Small intestine (tissue), 7 donors: ENCODE data around the gene TMEM79. TPM values are rescaled to one million over a fixed set of nuclear protein-coding genes. Genes with fewer than 3 reads are reported as not detected.
A peak's percentile ranks its signal among the peaks of the same experiment; 100 is the strongest.

Experiments used
- DNase-seq, 2 donors: peaks; one replicate each; pipeline versions ENCODE4 v3.0.0 to v3.0.0-alpha.2; 2013
- FAIRE-seq: peaks from 2 replicates; lab custom pipeline; 2012; peaks lifted over from hg19 to GRCh38; lab: Jason Lieb, UNC
- H3K27ac ChIP-seq, 3 donors: one replicate each; pipeline ENCODE4 v1.5.1; 2013; ENCODE audit warnings: low read length in 2 of 3, mild to moderate bottlenecking in 2 of 3, control low read depth in 1 of 3, inconsistent platforms in 1 of 3, low read depth in 1 of 3, moderate library complexity in 1 of 3
- H3K27me3 ChIP-seq, 3 donors: one replicate each; pipeline ENCODE4 v1.6.1; 2013; ENCODE audit warnings: low read length in 3 of 3, inconsistent platforms in 1 of 3; ENCODE audit not compliant: control insufficient read depth in 3 of 3, insufficient read depth in 3 of 3
- H3K36me3 ChIP-seq, 3 donors: one replicate each; pipeline ENCODE4 v1.6.1; 2013; ENCODE audit warnings: low read length in 3 of 3, inconsistent platforms in 1 of 3, low read depth in 1 of 3, mild to moderate bottlenecking in 1 of 3, moderate library complexity in 1 of 3; ENCODE audit not compliant: control insufficient read depth in 3 of 3, insufficient read depth in 2 of 3
- H3K4me1 ChIP-seq, 3 donors: one replicate each; pipeline ENCODE4 v1.6.1; 2013; ENCODE audit warnings: low read length in 2 of 3, inconsistent platforms in 1 of 3, low read depth in 1 of 3, mild to moderate bottlenecking in 1 of 3, moderate library complexity in 1 of 3; ENCODE audit not compliant: control insufficient read depth in 3 of 3, insufficient read depth in 2 of 3
- H3K4me3 ChIP-seq, 3 donors: one replicate each; pipeline ENCODE4 v1.5.1; 2013; ENCODE audit warnings: low read length in 3 of 3, control low read depth in 1 of 3, inconsistent platforms in 1 of 3, low read depth in 1 of 3, mild to moderate bottlenecking in 1 of 3, moderate library complexity in 1 of 3
- H3K9me3 ChIP-seq, 2 donors: one replicate each; pipeline ENCODE4 v1.6.1; 2013; ENCODE audit warnings: low read depth in 1 of 2, low read length in 1 of 2; ENCODE audit not compliant: control insufficient read depth in 2 of 2, insufficient read depth in 1 of 2
- WGBS, 3 donors: extraction: QIAGEN DNeasy Blood & Tissue Kit; methylation state at CpG; one replicate each; pipeline ENCODE4 v1.1.7; 2013; 5-methylcytosine and 5-hydroxymethylcytosine counted together
- polyA plus RNA-seq, 4 donors: library from polyadenylated mRNA; stranded (reverse) in 3 of 4; unstranded in 1 of 4; fragments of 200-250 nt in 3 of 4; fragments of 120-200 nt in 1 of 4; gene quantifications; one replicate each; pipeline versions ENCODE4 v1.2.1 to v1.2.3, GENCODE V29; 2013
- donor health status: healthy with polysubstance abuse.
- donor health status: control.
- donor health status: control.
- donor health status: Bipolar disorder and iron deficiency.
- donor health status: healthy.

The TMEM79 gene
- polyA plus RNA-seq, 4 donors: 2.2 to 8.3 (median 4.6) TPM

DNA sequence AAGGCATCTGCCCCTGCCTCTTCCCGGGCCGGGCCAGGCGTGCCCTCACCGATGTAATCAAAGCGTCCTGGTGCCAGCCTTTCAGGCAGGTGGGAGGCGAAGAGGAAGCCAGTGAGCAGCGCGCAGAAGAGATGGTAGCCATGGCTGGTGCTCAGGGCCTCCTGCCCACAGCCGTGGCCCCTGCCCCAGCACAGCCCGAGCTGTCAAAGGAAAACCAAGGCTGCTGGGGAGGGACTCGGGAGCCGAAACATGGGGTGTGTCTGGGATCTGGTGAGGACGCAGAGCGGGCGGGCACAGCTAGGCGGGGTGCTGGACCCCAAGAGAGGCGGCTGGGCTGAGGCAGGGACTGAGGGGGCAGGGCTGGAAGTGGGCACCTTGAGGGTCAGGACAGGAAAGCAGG is 39.4 kb upstream of the TMEM79 start:
- DNase-seq (no peak), FAIRE-seq (no peak)
- Histone ChIP-seq H3K36me3 (peaks cover 1 to 61% (median 7%) of the 10 kb centered on the region in 3 donors), H3K9me3 (no peaks in the 10 kb centered on the region), H3K27ac (no peak overlapping the region), H3K4me3 (no peak overlapping the region), H3K4me1 (peaks cover 0 to 7% (median 0%) of the 10 kb centered on the region in 3 donors), H3K27me3 (peaks cover 0 to 18% (median 6%) of the 10 kb centered on the region in 3 donors)
- WGBS, 3 donors: 34 to 86% (median 63%) methylated on average over 17 of the region's 17 CpGs

DNA sequence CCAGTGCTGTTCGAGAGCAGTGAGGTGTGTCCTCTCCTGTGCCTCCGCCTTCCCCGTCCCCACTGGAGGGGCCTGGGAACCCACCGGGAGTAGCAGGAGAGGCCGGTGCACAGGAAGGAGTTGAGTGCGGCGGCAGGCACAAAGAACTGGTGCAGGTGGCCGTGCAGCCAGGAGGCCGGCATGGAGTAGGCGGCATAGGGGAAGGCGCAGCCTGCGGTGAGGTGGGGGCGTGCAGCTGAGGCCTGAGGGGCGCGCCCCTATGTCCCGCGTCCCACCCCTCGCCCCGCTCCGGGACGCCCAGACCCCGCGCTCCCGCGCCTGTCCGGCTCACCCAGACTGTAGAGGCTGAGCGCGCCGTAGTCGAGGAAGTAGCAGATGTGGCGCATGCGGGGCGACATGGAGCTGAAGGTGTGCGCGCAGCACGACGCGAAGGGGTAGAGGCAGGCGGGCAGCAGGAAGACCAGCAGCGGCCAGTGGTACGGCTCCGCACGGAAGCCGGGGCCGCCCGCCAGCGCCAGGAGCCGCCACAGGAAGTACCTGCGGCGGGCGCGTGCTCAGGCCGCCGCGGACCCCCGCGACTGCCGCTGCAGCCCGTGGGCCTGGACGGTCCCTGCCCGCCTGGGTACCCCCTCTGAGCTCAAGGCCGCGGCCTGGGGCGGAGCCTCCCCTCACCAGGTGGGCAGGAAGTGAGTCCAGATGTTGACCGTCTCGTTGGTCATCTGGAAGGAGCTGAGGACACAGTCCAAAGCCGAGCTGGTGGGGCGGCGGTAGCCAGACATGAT is 38.5 kb upstream of the TMEM79 start:
- peaks cover 0 to 7% (median 0%) of the 10 kb centered on the region in 3 donors for H3K4me1 ChIP-seq
- H3K27me3 ChIP-seq: peaks cover 0 to 18% (median 6%) of the 10 kb centered on the region in 3 donors
- FAIRE-seq (no peak), DNase-seq (peak; percentile 38 to 69)
- H3K4me3 ChIP-seq: peak overlapping the region in 2 of 3 donors; percentile 24 to 39
- no peaks in the 10 kb centered on the region for H3K9me3 ChIP-seq
- 2 to 4% (median 2%) methylated on average over 59 to 69 of the region's 69 CpGs for WGBS, 3 donors
- peaks cover 4 to 64% (median 7%) of the 10 kb centered on the region in 3 donors for H3K36me3 ChIP-seq
- H3K27ac ChIP-seq: peak overlapping the region in 2 of 3 donors; percentile 23 to 24

DNA sequence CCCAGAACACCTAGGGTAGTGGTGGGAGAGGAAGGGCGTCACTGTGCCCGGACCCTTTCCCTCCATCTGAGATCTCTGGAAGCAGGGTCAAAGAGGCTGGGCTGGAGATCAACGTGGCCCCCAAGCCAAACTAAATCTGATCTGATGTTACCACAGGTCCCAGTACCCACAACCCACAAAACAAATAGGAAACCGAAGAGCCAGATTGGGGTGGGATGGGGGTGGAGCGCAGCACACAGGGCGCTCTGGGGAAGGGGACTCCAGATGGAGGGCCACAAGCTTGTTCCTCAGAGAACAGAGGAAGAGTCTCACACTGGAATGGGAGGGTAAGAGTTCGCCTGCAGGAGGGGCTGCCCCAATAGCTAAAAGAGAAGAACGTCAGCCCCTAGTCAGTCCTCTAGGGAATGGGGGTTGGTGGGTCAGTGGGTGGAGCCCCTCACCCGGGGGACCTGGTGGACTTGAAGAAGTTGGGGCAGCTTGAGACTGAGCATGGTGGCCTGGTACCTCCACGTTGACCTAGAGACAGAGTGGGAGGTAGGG is 37.8 kb upstream of the TMEM79 start:
- Histone ChIP-seq H3K27ac (no peak overlapping the region), H3K4me3 (no peak overlapping the region), H3K27me3 (peaks cover 0 to 18% (median 6%) of the 10 kb centered on the region in 3 donors), H3K36me3 (peaks cover 10 to 64% (median 14%) of the 10 kb centered on the region in 3 donors), H3K4me1 (peaks cover 0 to 7% (median 0%) of the 10 kb centered on the region in 3 donors), H3K9me3 (no peaks in the 10 kb centered on the region)
- FAIRE-seq: no peak
- WGBS, 3 donors: 36 to 50% (median 38%) methylated on average over 10 of the region's 10 CpGs
- DNase-seq: no peak

DNA sequence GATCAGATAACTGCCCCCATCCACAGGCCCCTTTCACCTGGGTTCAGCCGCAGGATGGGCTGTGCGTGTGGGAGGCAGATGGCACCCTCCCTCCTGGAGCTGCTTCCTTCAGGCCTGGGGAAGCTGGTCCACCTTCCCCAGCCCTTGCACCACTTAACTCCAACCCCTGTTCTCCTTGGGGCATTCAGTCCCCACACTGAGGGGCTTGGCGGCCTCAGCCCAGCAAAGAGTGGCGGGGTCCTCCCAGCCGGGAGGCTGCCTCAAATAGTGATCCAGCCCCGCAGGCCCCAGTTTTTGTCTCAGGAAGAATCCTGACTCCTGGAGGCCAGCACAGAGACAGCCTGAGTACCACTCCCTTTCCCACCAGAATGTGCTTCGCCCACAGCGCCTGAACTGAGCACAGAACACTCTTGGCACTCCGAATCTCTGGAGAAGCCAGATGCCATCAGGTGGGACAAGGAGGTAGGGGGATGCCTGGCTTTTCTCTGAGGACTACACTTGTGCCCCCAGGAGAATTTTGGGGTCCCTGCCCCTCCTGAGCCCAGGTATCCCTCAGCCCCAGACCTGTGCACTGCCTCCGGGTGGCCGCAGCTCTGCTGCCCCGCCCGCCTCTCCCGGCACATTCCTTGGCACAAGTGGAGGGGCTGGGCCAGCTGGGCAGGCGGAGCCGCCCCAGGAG is 37.2 kb upstream of the TMEM79 start:
- no peaks in the 10 kb centered on the region for H3K9me3 ChIP-seq
- DNase-seq (peak in 1 of 2 donors; percentile 25), FAIRE-seq (no peak)
- H3K36me3 ChIP-seq: peaks cover 15 to 64% (median 17%) of the 10 kb centered on the region in 3 donors
- WGBS, 3 donors: 21 to 53% (median 37%) methylated on average over 14 to 16 of the region's 16 CpGs
- no peak overlapping the region for H3K4me3 ChIP-seq
- no peak overlapping the region for H3K27ac ChIP-seq
- H3K4me1 ChIP-seq: peaks cover 0 to 7% (median 0%) of the 10 kb centered on the region in 3 donors
- peaks cover 0 to 18% (median 6%) of the 10 kb centered on the region in 3 donors for H3K27me3 ChIP-seq

DNA sequence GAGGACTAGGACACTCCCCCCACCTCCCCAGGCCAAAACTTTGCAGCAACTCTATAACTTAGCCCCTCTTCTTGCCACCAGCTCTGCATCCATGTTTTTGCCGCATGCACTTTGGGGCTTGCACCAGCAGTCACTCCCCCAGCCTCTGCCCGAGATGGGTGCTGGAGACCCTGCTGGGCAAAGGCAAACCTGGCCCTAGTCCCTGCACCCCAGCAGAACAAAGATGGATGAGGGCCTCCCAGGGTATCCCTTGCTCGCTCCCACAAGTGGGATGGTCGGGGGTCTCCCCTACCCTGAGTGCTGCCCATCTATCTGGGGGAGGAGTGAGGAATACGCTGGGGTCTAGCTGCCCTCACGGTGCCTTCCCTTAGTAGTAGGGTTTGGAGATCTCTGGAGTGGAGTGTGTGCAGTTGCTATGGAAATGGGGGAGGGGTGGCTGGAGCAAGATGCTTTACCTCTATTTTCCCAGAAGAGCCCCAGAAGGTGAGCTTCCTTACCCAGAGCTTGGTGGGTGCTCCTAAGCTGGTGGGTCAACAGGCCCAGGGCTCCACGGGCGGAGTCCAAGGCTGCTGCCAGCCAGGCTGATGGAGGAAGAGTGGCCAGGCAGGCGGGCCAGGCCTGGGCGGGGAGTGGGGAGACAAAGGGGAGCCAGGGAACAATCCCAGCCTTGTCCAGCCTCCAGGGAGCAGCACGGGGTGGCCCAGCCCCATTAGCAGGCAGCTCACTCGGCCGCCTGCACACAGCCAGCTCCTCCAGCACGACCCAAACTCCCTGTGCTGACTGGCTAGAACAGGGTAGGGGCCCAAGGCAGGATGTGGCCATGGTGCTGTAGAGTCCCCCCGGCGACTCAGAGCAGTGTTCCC is 36.4 kb upstream of the TMEM79 start, which contains the start of gene PAQR6:
Gene PAQR6, minus strand, starts transcription at position 597 of the 863 bp plus-strand sequence. CDS start 1,325 bp downstream, outside the sequence.
- Histone ChIP-seq H3K9me3 (no peaks in the 10 kb centered on the region), H3K27me3 (peaks cover 0 to 18% (median 6%) of the 10 kb centered on the region in 3 donors), H3K4me3 (no peak within 1 kb of the TSS), H3K27ac (peak within 1 kb of the TSS in 1 of 3 donors; percentile 28), H3K36me3 (peaks cover 21 to 63% (median 24%) of the 10 kb centered on the region in 3 donors), H3K4me1 (peaks cover 0 to 7% (median 0%) of the 10 kb centered on the region in 3 donors)
- DNase-seq: peak; percentile 28 to 34
- no peak for FAIRE-seq
- WGBS, 3 donors: 24 to 49% (median 31%) methylated on average over 16 of the region's 16 CpGs

DNA sequence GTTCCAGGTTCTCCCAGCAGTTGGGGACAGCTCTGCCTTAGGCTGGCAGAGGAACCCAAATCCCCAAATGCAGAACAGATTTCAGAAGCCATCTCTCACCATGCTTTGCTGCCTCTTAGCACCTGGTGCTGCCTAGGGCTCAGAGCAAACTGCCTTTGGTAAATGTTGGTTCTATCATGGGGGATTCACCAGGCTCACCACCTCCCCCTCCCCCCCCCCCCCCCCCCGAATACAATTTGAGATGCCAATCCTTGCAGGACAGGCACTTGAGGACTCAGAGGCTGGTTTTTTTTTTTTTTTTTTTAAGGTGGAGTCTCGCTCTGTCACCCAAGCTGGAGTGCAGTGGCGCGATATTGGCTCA is 35.8 kb upstream of the TMEM79 start:
- Histone ChIP-seq H3K4me3 (no peak overlapping the region), H3K4me1 (peaks cover 0 to 7% (median 0%) of the 10 kb centered on the region in 3 donors), H3K9me3 (no peaks in the 10 kb centered on the region), H3K27ac (no peak overlapping the region), H3K27me3 (peaks cover 0 to 18% (median 6%) of the 10 kb centered on the region in 3 donors), H3K36me3 (peaks cover 24 to 64% (median 25%) of the 10 kb centered on the region in 3 donors)
- no peak for DNase-seq
- FAIRE-seq: no peak
- 0 to 77% (median 70%) methylated on average over 1 to 4 of the region's 4 CpGs for WGBS, 3 donors

DNA sequence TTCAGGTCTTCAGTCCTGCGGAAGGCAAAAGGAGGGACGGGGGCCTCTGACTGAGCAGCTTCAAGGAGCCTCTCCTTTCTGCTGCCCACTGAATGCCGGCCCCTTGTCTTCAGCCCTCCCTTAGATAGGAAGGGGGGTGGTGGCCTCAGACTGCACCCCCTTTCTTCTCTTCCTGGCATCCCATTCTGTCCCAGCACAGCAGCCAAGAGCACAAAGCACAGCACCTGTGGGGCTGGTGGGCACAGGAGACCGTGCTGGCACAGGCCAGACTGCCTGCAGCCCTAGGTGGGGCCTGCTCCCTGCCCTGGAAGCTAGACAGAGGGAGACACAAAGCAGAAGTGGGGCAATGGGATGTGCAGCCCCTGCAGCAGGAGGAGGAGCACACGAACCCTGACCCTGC is 34.5 kb upstream of the TMEM79 start:
- Histone ChIP-seq H3K36me3 (peaks cover 24 to 67% (median 27%) of the 10 kb centered on the region in 3 donors), H3K27ac (no peak overlapping the region), H3K4me3 (no peak overlapping the region), H3K4me1 (peaks cover 0 to 7% (median 0%) of the 10 kb centered on the region in 3 donors), H3K9me3 (no peaks in the 10 kb centered on the region), H3K27me3 (peaks cover 0 to 18% (median 6%) of the 10 kb centered on the region in 3 donors)
- DNase-seq: no peak
- FAIRE-seq: no peak
- 86 to 94% (median 90%) methylated on average over 4 to 5 of the region's 5 CpGs for WGBS, 3 donors
